ENCODE measurements around the gene RFX3.

DNA sequence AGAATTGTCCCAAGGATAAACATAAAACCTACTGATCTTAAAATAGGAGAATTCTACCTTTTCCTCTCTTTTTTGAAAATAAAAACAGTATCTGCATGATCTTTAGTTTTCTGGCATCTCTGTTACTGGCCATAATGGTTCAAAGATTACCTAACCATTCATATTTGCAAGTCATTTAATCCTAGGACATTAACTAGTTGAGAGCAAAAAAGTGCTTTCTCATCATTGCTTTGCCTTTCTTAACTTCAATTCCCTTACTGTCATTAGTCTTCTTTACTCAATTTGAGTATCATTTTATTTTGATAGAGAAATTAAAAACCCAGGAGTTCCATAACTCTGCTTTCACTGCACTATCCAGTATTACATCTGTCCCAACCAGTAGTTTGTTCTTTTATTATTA, 68.6 kb downstream of the RFX3 start:
- TF ChIP-seq, protein P1, sequence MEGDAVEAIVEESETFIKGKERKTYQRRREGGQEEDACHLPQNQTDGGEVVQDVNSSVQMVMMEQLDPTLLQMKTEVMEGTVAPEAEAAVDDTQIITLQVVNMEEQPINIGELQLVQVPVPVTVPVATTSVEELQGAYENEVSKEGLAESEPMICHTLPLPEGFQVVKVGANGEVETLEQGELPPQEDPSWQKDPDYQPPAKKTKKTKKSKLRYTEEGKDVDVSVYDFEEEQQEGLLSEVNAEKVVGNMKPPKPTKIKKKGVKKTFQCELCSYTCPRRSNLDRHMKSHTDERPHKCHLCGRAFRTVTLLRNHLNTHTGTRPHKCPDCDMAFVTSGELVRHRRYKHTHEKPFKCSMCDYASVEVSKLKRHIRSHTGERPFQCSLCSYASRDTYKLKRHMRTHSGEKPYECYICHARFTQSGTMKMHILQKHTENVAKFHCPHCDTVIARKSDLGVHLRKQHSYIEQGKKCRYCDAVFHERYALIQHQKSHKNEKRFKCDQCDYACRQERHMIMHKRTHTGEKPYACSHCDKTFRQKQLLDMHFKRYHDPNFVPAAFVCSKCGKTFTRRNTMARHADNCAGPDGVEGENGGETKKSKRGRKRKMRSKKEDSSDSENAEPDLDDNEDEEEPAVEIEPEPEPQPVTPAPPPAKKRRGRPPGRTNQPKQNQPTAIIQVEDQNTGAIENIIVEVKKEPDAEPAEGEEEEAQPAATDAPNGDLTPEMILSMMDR (conservative IDR thresholded peaks at IDR 0.05 in 1 of 2, IDR thresholded peaks at IDR 0.05 in 1 of 2; ENCODE audit: low read depth in 1 of 2, low read length in 2 of 2): no peak
- no peak for TF ChIP-seq EZH2 (IDR thresholded peaks at IDR 0.05; ENCODE audit: low read length, missing control alignments)
